ENCODE data around the gene RTP2. TPM values are rescaled to one million over a fixed set of nuclear protein-coding genes. Genes with fewer than 3 reads are reported as not detected.
A peak's percentile ranks its signal among the peaks of the same experiment; 100 is the strongest.

RTP2 gene
- total and polyA plus RNA-seq, 2 donors (not counting 1 experiment from before 2014, with no cell fraction given), result not detected

- peaks cover 23% of the 10 kb centered on the region for H4K20me1 ChIP-seq (ENCODE audit: control insufficient read depth, insufficient read depth, low read length, poor library complexity, severe bottlenecking)
- peak overlapping the region; percentile 96 for H3K27ac Mint-ChIP-seq
- no peaks in the 10 kb centered on the region for H3K9me3 ChIP-seq (ENCODE audit: control extremely low read depth in 1 of 3, control insufficient read depth in 2 of 3, insufficient read depth in 1 of 3, low read length in 2 of 3)
- intact Hi-C loops (cut with micrococcal nuclease), result loop anchor here (1.0 to 10.0 kb wide), 9 partner anchors 233 to 1124 kb away; no protein-coding TSS in a partner anchor
- H3K4me3 ChIP-seq (ENCODE audit: control extremely low read depth in 1 of 5, extremely low read depth in 1 of 5, insufficient read depth in 1 of 5, low read depth in 2 of 5, low read length in 4 of 5), result peak overlapping the region; percentile 67 to 96 (median 84)
- H3K4me3 Mint-ChIP-seq, result peak overlapping the region; percentile 97
- ATAC-seq (ENCODE audit: low read depth), result no peak
- H3K27me3 Mint-ChIP-seq, result no peaks in the 10 kb centered on the region
- peak; percentile 52 for DNase-seq
- TF ChIP-seq CTCF (IDR thresholded peaks at IDR 0.05), result no peak
- TF ChIP-seq EZH2 (IDR thresholded peaks at IDR 0.05; ENCODE audit: borderline replicate concordance, insufficient read depth, low read depth, low read length, poor library complexity, severe bottlenecking), result no peak
- peak overlapping the region; percentile 93 for H3K9ac ChIP-seq (ENCODE audit: low read length)
- ChIA-PET CTCF (interaction anchor here (0.6 to 9.2 kb wide), 18 partner anchors 194 to 1211 kb away, joined by 3 to 182 read pairs (median 4); no protein-coding TSS in a partner anchor), POLR2A (interaction anchor here (0.6 to 1.2 kb wide), 5 partner anchors 14 to 410 kb away, joined by 3 to 6 read pairs (median 3); partner anchors contain the start of gene LPP)
- peak overlapping the region; percentile 98 for H3K4me2 ChIP-seq (replicated peaks; ENCODE audit: low read depth, low read length, poor library complexity, severe bottlenecking)
- H3K4me1 ChIP-seq (ENCODE audit: control insufficient read depth in 2 of 2, insufficient read depth in 2 of 2, low read length in 2 of 2), result peaks cover 37 to 60% of the 10 kb centered on the region in 2 donors
- under 1% methylated on average over 33 of the region's 45 CpGs for WGBS (ENCODE audit: insufficient coverage)
- no peaks in the 10 kb centered on the region for H3K27me3 ChIP-seq (replicated peaks in 1 of 4; ENCODE audit: control extremely low read depth in 1 of 4, control insufficient read depth in 3 of 4, insufficient read depth in 4 of 4, low read length in 3 of 4)
- H3K9me3 Mint-ChIP-seq (ENCODE audit: insufficient read depth), result no peaks in the 10 kb centered on the region
- no peaks in the 10 kb centered on the region for H3K36me3 ChIP-seq (replicated peaks in 1 of 2; ENCODE audit: control extremely low read depth in 1 of 2, control insufficient read depth in 1 of 2, extremely low read depth in 1 of 2, insufficient read depth in 2 of 2, low read length in 1 of 2)
- H2AFZ ChIP-seq (ENCODE audit: insufficient read depth, low read depth, low read length, poor library complexity, severe bottlenecking), result peak overlapping the region; percentile 98
- H3K79me2 ChIP-seq (ENCODE audit: control insufficient read depth, insufficient read depth, low read length), result peaks cover 46% of the 10 kb centered on the region
- H3K27ac ChIP-seq (ENCODE audit: low read length in 2 of 2), result peak overlapping the region; percentile 88 to 96
- H3K4me1 Mint-ChIP-seq, result peaks cover 71% of the 10 kb centered on the region
Observed at GRCh38 chr3:187743195-187744141, 41.1 kb upstream of the RTP2 start.

All from B cell (primary cell).